Measurements from ENCODE around the gene SH3PXD2B.

DNA sequence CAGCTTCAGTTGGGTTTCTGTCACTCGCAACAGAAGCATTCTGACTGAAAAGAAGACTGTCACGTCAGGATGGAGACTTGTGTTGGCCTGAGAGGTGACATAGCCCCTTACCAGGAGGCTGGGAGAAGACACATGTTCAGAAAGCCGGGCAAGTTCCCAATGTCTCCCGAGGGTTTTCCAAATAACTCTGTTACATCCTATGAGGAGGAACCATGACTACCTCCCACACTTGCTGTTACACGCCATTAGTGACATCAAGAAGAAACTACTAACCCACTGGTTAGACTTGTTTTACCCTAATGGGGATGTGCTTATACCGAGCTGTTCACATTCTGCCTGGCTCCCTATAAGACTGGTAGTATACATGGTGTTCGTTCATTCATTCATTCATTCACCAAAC is 33.3 kb downstream of the SH3PXD2B start:
- TF ChIP-seq POLR2A (IDR thresholded peaks at IDR 0.05; ENCODE audit: borderline replicate concordance, extremely low read depth, insufficient read depth, insufficient read length) (no peak), SP1 (IDR thresholded peaks at IDR 0.05; ENCODE audit: low read depth) (no peak), EZH2 (IDR thresholded peaks at IDR 0.05) (no peak), SIN3A (IDR thresholded peaks at IDR 0.05; ENCODE audit: low read depth) (no peak), RAD21 (IDR thresholded peaks at IDR 0.05; ENCODE audit: low read depth) (no peak), TCF7L2 (IDR thresholded peaks at IDR 0.05; ENCODE audit: borderline replicate concordance, extremely low read depth, insufficient read depth, insufficient read length) (no peak), POLR2AphosphoS5 (IDR thresholded peaks at IDR 0.05; ENCODE audit: low read depth, low read length) (no peak)
- TF ChIP-seq, protein P1, sequence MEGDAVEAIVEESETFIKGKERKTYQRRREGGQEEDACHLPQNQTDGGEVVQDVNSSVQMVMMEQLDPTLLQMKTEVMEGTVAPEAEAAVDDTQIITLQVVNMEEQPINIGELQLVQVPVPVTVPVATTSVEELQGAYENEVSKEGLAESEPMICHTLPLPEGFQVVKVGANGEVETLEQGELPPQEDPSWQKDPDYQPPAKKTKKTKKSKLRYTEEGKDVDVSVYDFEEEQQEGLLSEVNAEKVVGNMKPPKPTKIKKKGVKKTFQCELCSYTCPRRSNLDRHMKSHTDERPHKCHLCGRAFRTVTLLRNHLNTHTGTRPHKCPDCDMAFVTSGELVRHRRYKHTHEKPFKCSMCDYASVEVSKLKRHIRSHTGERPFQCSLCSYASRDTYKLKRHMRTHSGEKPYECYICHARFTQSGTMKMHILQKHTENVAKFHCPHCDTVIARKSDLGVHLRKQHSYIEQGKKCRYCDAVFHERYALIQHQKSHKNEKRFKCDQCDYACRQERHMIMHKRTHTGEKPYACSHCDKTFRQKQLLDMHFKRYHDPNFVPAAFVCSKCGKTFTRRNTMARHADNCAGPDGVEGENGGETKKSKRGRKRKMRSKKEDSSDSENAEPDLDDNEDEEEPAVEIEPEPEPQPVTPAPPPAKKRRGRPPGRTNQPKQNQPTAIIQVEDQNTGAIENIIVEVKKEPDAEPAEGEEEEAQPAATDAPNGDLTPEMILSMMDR (IDR thresholded peaks at IDR 0.05 in 2 of 3, conservative IDR thresholded peaks at IDR 0.05 in 1 of 3; ENCODE audit: borderline replicate concordance in 1 of 3, insufficient read depth in 1 of 3, low read depth in 2 of 3, low read length in 2 of 3): no peak
- TF ChIP-seq, protein P2, sequence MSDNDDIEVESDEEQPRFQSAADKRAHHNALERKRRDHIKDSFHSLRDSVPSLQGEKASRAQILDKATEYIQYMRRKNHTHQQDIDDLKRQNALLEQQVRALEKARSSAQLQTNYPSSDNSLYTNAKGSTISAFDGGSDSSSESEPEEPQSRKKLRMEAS (IDR thresholded peaks at IDR 0.05): no peak
- TF ChIP-seq, protein P3, sequence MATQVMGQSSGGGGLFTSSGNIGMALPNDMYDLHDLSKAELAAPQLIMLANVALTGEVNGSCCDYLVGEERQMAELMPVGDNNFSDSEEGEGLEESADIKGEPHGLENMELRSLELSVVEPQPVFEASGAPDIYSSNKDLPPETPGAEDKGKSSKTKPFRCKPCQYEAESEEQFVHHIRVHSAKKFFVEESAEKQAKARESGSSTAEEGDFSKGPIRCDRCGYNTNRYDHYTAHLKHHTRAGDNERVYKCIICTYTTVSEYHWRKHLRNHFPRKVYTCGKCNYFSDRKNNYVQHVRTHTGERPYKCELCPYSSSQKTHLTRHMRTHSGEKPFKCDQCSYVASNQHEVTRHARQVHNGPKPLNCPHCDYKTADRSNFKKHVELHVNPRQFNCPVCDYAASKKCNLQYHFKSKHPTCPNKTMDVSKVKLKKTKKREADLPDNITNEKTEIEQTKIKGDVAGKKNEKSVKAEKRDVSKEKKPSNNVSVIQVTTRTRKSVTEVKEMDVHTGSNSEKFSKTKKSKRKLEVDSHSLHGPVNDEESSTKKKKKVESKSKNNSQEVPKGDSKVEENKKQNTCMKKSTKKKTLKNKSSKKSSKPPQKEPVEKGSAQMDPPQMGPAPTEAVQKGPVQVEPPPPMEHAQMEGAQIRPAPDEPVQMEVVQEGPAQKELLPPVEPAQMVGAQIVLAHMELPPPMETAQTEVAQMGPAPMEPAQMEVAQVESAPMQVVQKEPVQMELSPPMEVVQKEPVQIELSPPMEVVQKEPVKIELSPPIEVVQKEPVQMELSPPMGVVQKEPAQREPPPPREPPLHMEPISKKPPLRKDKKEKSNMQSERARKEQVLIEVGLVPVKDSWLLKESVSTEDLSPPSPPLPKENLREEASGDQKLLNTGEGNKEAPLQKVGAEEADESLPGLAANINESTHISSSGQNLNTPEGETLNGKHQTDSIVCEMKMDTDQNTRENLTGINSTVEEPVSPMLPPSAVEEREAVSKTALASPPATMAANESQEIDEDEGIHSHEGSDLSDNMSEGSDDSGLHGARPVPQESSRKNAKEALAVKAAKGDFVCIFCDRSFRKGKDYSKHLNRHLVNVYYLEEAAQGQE (IDR thresholded peaks at IDR 0.05; ENCODE audit: low read depth): no peak

All from HCT116 (cell line).